H54 (cell line): Measurements from ENCODE around the gene MED13L.

ENCODE experiments used
- DNase-seq: peaks from one replicate; pipeline ENCODE4 v3.0.0; 2011; ENCODE audit warnings: low spot score, mixed read lengths; ENCODE audit not compliant: insufficient read length
- FAIRE-seq: peaks from 3 replicates; lab custom pipeline; 2011; peaks lifted over from hg19 to GRCh38; lab: Jason Lieb, UNC
- POLR2A ChIP-seq: IDR thresholded peaks from 2 replicates; pipeline ENCODE4 v1.6.1; 2011; ENCODE audit warnings: low read depth, mild to moderate bottlenecking, low read length

Gene MED13L

DNA sequence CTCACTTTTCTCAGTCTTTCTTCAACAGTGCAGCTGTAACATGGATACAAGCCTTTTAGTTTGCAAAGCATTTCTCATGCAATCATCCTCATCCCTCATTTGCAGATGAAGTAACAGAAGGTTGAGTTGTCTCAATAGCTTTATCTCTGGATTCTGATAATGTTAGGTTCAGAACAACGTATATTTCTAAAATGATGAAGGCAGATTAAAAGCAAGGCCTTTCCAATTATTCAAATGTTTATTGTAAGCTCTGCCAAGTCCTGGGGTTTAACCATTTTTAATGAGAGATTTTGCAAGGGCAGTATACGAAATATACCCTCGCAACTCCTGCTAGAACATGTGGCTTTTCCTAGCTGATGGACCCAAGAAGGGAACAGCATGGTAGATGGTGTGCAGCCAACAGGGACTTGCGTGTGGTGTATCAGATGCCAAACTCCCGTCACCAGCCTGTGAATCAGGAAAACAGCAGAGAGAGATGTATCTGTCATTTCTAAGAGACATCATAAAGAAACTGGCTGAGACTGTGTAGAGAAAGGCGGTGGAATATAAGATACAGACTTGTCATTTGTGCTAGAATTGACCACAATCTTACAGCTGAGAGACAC lies 319.7 kb downstream of the MED13L start:
- FAIRE-seq = no peak
- no peak for TF ChIP-seq POLR2A
- DNase-seq = no peak

DNA sequence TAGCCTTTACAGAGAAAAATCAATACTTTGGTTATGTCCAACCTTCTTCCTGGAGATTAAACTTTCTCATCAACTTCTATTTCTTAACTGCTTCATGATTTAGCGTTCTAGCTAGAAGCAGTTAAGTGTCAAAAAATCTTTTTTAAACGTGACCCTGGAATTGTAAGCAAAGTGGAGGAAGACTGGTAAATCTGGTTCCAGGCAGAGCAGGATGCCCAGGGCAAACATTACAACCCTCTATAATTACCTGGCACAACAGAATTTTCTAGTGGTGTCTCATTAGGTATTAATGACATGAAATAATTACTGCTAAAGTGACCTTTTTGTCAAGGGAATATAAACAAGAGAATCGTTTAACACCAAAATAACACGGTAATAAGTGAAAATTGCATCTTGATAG lies 320.8 kb downstream of the MED13L start:
- DNase-seq (no peak), FAIRE-seq (no peak)
- no peak for TF ChIP-seq POLR2A

DNA sequence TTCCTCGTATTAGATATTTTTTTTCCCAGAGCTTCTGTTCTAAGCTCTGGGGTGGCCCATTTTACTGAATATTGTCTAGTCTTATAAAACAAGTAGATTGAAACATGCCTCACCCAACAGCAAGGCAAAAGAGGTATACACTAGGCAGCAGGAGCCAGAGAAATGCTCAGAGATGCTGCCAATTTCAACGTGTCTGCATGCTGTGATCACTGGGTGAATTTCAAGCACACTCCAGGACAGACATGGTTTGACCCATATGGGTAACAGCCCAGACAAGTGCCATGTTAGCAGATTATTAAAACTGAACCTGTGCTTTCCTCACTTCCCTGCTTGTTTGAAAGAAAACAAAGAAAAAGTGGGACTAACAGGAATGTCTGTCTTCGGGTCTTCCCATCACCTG lies 321.3 kb downstream of the MED13L start:
- DNase-seq (no peak), FAIRE-seq (no peak)
- no peak for TF ChIP-seq POLR2A

DNA sequence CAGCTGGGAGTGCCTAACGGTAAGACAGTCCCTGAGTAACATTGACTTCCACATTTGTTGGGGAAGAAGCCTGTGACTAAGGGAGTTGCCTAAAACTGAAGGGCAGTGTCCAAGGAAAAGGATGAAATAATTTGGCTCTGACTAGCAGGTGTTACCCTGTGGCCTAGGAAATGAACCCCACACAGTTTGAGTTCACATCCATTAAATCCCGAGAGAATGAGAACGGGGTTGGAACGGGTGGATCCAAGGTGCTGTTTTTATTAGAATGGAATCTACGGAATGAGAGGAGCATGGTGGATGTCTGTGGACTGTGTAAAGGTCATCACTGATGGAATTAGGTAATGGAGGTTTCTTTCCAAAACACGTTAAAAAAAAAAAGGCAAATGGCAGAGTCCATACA lies 324.0 kb downstream of the MED13L start:
- DNase-seq (no peak), FAIRE-seq (no peak)
- TF ChIP-seq POLR2A = no peak

DNA sequence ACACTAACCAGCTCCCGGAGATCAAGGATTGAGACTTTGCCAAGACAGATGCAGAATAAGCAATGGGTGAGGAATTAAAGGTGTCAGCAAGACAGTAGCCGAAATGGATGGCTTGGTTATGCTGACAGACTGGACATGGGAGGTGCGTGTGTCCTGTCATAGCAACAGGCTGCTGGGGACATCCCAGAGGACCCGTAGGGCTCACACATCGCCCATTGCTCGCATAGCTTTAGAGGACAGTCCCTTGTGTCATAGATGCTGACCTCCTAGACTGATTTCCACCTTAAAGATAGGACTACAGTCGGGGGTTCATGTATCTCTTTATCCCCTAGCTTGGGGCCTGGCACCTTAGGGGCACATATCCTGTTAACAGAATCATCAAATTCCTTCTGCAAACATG lies 324.5 kb downstream of the MED13L start:
- FAIRE-seq (no peak), DNase-seq (no peak)
- TF ChIP-seq POLR2A = no peak

DNA sequence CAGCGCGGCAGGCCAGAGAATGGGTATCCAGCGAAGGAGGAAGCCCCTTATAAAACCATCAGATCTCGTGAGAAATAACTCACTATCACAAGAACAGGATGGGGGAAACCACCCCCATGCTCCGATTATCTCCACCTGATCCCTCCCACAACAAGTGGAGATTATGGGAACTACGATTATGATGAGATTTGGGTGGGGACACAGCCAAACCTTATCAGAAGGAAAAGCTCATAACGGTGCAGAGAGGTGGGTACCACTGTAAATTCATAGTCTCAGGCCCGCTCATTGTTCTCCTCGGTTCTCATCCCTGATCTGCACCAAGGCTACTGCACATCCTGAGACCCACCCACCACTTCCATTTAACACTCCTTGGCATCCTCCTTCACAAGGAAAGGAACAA lies 326.5 kb downstream of the MED13L start:
- no peak for FAIRE-seq
- DNase-seq = no peak
- TF ChIP-seq POLR2A = no peak

DNA sequence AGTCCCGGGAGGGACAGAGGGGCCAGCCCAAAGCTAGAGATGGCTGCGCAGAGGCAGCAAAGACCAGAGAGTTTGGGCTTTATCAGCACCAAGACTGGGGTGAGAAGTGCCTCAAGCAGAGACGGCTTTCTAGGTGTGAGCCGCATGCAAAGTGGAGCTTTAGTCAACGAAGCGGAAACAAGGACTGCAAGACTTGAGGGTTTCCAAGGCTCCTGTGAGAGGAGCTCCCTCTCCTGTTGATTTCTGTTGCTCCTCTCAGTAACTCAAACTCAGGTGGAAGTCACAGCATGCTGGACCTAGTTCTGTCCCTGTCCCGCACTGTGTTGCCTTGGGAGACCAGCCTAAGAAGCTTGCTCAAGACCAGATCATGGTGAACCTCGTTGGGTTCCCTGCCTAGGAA lies 327.8 kb downstream of the MED13L start:
- DNase-seq = no peak
- FAIRE-seq = no peak
- TF ChIP-seq POLR2A = no peak

DNA sequence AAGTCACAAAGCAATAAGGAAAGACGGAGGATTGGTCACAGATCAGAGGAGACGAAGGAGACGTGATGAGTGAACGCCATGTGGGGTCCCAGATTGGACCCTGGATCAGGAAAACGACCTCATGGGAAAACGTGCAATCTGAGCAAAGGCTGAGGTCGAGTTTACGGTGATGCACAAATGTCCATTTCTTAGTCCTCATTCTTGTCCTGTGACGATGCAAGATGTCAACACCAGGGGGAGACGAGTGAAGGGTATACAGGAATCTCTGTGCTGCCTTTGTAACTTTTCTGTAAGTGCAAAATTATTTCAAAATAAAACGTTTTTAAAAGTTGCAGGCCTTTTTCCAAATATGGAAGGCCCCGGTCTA lies 329.8 kb downstream of the MED13L start:
- no peak for TF ChIP-seq POLR2A
- FAIRE-seq (no peak), DNase-seq (no peak)

DNA sequence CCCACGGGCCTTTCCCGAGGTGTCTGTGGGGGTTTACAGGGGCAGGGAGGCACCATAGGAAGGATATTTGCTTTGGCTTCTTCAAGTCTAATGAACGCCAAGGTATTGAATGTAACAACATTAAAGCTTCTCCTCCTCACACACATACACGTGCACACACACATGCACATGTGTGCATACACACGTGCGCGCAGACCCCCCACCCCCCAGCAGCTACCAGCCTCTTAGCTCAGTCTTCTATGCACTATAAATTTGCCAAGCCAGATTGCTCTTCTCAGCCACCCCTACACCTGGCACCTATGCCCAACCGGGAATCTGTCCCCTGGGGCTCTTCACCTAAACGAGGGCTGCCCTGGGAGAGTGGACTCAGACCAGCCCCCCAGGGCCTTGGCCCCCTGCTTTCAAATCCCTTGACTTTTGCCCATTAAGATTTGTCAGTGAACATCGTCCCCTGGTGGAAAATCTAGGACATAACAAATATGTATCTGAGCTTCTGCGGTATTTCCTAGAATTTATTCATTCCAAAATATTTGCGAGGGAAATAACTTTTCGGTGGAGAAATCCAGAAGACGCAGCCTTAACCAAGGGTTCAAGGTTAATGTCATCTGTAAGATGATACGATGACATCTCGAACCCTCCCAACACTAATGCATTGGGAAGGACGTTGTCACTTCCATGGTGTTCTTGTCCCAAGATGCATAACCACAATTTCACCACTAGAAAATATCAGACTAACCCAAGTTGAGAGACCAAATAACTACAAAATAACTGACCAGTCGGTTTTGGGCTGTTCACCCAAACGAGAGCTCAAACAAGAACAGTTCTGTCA lies 330.4 kb downstream of the MED13L start:
- no peak for TF ChIP-seq POLR2A
- FAIRE-seq (no peak), DNase-seq (no peak)

DNA sequence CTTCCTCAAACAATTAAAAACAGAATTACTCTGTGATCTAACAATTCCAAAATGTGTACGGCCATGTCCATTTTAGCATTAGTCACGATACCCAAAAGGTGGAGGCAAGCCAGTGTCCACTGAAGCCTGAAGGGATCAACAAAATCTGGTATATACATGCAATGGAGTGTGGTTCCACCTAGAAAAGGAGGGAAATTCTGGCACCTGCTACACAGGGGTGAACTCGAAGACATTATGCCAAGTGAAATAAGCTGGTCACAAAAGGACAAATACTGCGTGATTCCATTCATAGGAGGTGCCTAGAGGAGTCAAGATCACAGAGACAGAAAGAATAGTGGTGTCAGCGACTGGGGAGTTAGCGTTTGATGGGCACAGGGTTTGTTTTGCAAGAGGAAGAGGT lies 331.4 kb downstream of the MED13L start:
- no peak for FAIRE-seq
- DNase-seq = no peak
- TF ChIP-seq POLR2A = no peak

DNA sequence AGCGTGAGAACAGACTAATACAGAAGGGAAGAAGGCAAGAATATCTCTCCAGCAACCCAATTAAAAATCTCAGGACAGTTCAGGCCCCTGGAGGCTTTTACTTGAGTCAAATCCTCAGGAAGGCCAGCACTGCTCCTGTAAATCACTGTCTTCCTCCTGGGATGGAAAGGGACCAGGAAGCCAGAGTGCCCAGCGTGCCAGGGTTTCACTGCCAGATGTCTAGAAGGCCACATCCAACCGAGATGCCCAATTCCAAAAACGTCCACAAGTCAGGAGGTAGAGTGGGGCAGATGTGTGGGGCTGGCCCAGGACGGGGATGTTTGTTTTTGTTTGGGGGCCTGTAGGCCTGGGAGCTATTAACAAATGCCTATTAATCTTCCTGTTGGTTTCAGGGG lies 332.0 kb downstream of the MED13L start:
- no peak for TF ChIP-seq POLR2A
- DNase-seq = no peak
- no peak for FAIRE-seq

DNA sequence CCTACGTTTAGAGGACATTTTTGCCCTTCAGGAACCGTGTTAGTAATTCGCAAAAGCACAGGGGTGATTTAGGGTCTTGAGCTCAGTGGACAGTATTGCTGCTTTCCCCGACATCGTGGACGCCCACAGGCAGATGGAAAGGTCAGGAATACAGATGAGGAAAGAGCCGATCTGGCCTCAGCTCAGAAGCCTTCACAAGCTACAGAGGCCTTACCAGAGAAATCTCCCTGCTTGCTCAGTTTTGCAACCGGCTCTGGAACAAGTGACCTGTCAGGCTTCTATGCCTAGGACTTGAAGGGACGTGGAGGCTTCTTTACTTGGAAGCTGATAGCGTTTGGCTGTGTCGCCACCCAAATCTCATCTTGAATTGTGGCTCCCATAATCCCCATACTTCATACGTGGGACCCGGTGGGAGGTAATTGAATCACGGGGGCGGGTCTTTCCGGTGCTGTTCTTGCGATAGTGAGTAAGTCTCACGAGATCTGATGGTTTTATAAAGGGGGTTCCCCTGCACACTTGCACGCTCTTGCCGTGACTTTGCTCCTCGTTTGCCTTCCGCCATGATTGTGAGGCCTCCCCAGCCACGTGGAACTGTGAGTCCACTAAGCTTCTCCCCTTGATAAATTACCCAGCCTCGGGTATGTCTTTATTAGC lies 332.5 kb downstream of the MED13L start:
- no peak for FAIRE-seq
- no peak for DNase-seq
- no peak for TF ChIP-seq POLR2A

DNA sequence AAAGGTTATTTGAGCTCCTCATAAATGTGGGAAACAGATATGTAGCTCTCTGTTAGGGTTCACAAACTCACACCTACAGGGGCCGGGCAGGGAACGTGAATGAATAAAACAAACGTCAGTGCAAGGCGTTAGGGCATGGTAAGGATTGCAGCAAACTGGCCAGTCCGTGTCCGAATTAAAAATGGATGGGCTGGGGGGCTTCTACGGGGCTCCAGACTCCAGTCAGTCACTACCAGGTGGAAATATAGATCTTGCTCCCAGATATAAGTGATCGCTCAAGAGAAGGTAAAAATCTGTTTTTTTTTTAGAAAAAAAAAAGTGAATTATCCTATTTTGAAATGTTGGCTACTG lies 333.1 kb downstream of the MED13L start:
- no peak for TF ChIP-seq POLR2A
- FAIRE-seq = no peak
- no peak for DNase-seq

DNA sequence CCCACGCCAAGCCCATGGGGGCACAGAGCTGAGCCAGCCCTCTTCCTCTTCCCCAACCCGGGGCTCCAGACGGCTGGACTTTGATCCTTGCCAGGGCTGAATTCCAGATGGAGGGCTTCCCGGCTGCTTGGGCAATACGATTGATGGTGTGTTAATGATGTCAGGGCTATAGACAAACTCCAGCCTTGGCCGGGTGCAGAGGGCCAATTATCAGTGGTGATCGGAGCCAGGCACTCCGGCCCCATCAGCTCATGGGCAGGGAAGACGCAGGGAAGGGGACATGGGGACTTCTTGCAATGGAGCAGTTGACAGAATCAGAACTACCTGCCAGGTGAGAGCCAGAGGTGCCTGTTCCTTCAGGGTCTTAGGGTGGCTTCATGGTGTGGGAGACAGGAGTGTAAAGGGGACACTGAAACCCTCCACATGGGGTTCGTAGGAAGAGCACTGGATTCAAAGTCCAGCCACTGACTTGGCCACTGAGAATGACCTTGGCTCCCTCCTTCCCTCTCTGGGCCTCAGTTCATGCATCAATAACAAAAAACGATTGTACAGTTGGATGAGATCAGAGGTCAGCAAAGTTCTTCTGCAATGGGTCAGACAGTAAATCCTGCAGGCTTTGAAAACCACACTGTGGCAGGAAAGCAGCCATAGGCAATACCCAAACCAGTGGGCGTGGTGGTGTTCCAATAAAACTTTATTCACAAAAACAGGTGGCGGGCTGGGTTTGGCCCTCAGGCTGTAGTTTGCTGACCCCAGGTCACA lies 333.7 kb downstream of the MED13L start:
- TF ChIP-seq POLR2A = no peak
- no peak for FAIRE-seq

More for the DNA sequence above, 333.7 kb downstream of the MED13L start:
- no peak for DNase-seq
